ENCODE results near the gene KCNK15.
"Not testable (repeated sequence)": the region's sequence is repeated elsewhere in the genome, so short reads cannot be mapped to it uniquely, and the experiment has no call there.

The KCNK15 gene

DNA sequence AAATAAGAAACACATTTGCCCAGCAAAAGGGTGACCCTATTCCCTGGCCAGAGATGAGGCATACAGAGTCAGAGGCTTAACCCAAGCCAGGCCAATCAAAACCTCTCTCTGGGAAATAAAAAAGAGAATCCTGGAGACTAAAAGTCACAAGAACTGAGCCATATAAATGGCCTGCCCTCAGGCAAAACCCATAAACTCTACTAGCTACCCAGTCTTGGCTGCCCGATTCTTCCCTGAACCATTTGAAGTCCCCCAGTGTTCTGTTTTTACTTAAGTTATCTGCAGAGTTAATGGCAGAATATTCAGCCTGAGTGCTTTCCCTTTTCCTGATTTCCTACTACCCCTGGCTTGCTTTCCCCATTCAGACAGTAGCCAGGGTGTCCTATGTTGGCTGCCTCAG, 13.9 kb downstream of the KCNK15 start:
- no peak for DNase-seq

DNA sequence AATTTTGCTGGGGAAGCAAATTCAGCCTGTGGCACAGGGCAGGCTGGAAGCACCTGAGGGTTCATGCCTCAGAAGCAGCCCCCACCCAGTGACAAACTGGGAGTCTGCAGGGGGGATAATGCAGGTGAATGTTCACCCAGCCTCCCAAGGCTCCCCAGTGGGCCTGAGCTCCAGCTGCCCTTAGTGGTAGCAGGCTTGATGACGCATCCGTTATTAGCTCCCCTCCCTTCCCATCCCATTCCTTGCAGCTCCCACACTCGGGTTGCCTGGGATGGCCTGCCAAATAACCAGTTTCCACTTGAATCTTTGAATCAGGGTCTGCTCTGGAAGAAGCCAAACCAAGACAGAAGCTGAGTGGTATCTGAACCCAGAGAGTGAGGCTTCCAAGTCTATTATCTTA, 15.8 kb downstream of the KCNK15 start:
- no peak for DNase-seq

DNA sequence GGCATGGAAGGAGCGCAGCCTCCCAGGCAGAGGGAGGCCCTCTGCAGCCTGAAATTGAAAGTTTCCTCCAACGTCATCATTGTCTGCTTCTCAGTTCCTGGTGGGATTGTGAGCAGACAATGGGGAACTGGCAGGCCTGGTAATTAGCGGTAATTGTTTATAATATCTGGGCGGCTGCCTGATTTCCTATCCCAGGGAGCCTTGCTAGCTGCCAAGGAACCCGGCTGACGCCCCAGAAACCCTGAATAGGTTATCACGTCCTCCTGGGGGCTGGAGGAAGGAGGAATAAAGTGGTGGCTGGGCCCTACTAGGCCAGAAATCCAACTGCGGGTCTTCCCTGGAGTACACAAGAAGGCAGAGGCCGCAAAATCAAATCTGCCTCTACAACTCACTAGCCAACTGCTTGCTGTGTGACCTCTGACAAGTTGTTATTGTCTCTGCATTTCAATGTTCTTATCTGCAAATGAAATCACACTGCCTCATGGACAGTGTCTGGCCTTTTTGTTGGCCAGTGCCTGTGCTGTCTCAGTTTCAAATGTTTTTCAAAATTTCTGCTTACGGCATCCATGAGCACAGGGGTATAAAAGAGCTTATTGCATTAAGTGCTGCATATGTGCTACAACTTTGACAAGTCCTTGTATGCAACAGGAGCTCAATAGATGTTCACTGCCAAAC, 16.9 kb downstream of the KCNK15 start:
- DNase-seq = no peak

DNA sequence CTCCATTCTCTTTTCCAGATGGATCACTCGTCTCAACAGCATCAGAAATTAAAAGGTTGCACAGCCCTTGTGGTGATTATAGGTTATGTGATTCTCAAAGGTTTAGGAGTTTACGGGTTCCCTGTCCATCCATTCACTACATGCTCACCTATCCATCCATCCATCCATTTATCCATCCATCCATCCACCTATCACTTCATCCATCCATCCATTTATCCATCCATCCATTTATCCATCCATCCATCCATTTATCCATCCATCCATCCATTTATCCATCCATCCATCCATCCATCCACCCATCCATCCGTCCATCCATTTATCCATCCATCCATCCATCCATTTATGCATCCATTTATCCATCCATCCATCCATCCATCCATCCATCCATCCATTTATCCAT, 18.1 kb downstream of the KCNK15 start:
- not testable (repeated sequence) for DNase-seq

DNA sequence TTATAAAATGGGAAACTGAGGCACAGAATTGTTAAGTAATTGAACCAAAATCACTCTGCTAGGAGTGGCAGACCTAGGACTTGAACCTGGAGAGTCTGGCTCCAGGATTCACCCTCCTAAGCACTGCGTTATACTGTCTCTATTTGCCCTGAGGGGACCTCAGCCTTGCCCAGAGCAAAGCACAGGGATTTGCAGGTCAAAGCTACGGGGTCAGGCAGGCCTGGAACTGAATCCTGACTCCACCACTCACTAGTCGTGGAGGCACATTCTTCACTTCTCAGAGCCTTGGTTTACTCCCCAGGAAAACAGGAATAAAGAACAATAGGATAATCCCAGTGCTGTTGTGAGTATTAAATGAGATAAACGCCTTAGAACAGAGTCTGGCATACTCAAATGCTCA, 19.4 kb downstream of the KCNK15 start:
- DNase-seq = no peak

DNA sequence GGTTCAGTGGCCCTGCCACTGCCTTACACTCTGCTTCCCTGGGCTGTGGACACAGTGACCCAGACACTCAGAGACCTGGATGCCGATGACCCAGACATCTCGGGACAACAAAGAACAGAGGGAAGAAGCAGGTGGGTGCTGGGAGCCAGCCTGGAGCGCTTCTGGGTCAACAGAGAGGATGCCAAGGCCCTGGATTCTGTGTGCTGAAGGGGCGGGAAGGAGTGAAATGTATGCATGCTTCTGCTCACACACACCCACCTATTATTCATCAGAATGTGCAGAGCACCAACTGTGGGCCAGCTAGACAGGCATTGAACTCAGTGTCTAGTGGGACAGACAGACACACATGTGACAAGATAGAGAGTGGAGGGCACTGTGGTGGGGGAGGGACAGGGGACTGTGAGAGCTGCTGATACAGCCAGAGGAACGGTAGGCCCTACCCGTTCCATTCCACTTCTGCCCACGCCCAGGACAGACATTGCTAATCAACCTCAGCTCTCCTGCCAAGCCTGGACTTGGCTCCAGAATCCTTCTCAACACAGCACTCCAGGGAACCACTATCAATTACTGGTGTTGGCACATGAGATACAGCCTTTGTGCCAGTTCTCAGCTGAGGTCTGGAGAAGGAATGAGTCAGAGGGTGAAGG, 20.2 kb downstream of the KCNK15 start:
- no peak for DNase-seq

DNA sequence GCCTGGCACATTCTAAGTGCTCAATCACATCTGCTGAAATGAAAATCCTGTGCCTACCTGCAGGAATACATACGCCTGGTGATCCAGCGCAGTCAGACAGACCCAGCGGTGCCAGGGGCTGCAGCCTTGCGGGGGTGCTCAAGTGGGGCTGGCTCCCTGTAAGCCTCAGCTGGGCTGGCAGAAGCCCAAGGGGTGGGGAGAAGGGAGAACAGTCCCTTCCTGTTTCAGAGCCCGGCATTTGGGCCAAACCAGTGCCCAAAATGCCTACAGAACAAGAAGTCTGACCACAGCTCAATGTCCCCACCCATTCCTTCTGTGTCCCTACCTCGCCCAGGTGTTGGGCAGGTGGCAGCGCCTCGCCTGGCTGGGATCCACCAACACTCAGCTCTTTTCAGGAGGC, 22.6 kb downstream of the KCNK15 start:
- DNase-seq = no peak

DNA sequence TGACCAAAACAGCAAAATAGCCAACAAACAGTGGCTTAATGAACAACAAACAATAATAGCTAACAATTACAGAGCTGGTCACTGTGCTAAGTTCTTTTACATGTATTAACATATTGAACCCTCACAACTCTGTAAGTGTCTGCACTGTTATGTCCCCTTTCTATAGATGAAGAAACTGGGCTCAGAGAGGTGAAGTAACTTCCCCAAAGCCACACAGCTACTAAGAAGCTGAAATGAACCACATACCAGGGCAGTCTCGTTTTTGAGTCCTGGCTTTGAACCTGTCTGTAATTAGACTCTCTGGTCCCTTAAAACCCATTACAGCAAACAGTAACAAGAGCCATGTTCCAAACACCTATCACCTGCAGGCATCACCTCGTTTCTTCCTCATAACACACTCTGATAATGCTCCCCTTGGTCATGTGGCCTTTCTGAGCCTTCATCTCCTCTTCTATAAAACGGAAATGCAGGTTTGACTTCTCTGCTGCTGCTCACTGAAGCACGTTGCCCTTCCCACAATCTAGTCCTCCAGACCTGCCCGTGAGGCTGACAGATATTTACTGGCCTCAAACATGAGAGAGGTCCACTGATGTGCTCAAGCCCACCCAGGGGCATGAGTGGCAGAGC, 23.3 kb downstream of the KCNK15 start:
- no peak for DNase-seq

DNA sequence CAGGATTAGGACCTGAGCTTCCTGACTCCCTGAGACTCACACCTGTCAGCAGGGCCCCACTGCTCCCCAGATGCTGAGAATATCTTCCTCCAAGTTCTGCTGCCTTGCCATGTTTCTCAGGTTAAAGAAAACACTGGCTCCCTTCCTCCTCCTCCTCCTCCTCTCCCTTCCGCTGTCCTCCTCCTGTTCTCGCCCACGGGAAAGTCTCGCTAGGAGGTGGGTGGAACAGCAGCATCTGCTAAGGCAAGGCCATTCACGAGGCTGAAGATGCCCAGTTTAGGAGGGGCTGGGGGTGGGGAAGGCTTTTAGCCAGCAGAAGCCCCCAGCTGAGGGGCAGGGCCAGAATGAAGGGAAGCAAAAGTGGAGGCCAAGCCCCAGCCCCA, 23.8 kb downstream of the KCNK15 start:
- no peak for DNase-seq

DNA sequence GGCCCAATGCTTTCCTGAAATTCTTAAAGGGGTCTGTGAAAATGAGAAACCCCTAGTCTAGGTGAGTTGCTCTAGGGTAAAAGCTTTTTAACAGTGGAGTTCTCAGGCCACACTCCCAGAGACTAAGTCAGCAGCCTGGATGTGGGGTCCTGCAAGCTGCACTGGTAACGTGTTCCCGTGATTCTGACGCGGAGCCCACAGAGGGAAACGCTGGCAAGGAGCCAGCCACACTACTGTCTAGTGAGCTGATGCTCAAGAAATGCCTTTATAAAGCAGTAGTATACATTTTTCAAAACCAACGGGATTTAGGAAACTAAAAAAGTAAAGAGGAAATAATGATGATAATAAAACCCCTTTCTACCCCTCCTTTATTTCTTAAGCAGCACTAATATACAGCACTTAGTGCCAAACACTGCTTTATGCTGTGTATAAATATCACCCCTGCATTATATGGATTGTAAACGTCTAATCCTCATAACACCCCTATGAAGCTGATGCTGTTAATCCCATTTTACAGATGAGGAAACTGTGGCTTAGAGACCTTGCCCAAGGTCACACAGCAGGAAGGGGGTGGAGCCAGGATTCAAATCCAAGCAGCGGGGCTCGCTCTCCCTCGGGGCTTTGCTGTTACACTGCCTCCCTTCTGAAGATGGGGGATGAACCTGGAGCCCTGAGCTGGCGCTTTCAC, 25.0 kb downstream of the KCNK15 start:
- no peak for DNase-seq

DNA sequence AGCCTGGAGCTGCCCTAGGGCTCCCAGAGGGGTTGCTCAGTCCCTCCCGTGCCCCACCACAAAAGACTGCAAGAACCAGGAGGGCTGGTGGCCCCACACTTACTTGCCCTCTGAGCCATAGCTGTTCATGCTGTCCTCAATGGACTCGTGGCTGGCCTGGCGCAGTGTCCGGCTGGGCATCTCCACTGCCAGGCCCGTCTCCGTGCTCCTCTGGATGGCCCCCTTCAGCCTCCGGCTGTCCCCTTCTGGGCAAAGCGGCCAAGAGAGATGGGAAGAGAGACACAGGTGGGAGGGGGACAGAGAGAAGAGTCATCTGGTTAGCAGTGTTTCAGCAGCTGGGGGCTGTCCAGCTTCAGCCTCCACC, 25.5 kb downstream of the KCNK15 start:
- no peak for DNase-seq

DNA sequence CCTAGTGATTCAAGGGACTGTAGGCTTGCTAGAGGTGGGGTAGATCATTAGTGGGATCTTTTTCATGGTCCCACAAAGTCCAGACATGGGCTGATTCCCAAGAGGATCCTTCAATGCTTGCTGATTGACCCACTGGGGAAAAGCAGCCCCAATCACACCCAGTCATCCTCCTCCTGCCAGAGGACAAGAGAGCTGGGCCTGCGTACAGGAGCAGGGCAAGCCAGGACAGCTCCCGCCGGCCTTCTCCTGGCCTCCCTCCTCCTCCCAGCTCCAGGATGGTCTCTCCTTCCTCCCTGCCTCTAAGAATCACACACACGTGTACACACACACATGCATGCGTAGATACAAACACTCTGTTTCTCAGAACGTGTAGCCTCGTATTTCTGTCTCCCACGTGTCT, 27.0 kb downstream of the KCNK15 start:
- DNase-seq = no peak

DNA sequence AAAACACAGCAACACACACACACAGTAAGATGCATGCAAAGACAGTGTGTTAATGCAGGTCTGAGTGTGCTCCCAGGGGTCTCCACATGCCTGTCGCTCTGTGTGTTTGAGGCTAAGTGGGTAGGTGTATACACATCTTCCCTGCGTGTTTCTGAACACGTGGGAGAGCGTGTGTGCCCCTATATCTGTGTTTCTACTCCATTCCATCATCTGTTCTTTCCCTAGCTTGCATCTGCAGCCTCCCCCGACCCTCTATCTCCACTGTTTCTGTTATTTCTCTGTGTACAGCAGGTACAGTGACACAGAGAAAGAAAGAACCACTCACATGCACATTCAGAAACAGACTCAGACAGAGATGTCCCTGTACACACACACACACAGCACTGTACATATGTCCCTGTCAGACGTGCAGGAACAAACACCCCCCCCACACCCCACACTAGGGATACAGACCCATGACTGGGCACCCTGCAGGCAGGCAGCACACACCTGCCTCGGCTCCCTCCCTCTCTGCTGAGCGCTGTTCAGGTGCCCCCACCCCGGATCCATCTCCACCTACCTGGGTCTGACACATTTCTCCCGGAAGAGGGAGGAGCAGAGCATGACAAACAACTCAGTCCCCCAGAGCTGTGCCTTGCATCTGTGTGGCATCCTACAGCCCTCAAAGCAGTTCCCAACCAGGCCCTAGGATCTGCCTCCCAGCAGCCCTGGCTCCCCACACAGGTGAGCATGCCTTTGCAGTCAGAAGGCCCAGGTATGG, 27.6 kb downstream of the KCNK15 start:
- DNase-seq = no peak

DNA sequence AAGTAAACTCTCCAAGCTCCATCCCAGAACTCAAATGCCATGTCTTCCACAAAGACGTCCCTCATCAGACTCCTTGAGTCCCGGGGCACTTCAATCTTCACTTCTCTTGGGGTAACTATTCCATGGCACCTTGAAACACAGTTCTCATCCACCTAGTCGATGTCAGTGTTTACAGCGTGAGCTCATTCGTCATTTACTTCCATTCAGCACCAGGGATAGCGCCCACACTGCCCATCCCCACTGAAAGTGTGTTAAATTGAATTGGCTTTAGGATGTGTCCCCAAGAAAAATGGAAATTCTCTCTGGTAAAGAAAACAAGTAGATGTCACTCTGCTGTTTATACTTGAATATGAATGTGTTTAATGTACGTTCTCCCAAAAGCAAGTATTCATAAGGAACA, 31.3 kb downstream of the KCNK15 start:
- DNase-seq = no peak

DNA sequence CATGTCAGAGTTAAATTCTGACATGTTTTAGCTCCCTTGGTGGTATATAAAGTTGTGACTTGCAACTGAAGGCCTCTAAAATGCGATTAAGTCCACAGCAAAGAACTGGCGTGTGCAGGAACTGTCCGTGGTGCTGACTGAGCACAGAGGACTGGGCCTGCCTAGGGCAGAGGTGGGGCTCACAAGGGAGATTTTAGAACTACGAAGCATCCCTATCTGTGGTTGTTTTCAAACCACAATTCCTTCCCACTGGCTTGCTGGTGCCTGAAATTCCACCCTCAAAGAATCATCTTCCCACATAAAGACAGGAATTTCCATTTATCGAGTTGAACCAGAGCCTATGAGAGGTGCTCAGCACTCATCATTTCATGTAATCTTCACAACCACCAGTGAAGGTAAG, 34.6 kb downstream of the KCNK15 start:
- DNase-seq = no peak

DNA sequence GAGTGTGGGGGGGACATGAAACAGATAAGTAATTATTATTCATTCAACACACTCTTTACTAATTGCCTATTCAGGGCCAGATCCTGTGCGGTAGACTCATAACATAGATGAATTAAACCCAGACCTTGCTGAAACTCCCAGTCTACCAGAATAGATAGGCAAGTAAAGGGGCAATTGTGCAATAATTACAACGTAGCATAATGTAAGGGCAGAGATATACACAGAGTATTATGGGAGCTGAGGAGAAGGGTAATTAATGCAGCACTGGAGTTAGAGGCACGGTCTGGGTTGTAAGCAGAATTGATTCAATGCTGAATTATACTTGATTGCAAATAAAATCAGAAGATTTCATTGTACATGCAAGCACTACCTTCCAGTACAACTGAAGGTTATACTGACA, 35.5 kb downstream of the KCNK15 start:
- no peak for DNase-seq

DNA sequence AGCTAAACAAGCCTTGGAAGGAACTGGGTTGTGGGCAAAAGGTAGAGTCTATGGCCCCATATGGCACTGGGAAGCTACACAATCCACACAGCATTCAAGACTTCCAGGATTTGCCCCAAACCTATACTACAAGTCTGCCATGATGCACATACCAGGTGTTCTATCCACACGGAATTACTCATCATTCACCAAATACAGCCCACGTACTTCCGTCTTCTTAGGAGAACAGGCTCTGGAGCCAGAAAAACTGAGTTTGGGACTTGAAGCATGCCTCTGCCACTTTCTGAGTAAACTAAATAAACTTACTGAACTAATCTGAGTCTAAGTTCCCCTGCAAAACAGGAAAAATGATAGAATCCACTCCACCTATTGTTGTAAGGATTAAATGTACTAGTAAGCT, 36.1 kb downstream of the KCNK15 start:
- DNase-seq = no peak

DNA sequence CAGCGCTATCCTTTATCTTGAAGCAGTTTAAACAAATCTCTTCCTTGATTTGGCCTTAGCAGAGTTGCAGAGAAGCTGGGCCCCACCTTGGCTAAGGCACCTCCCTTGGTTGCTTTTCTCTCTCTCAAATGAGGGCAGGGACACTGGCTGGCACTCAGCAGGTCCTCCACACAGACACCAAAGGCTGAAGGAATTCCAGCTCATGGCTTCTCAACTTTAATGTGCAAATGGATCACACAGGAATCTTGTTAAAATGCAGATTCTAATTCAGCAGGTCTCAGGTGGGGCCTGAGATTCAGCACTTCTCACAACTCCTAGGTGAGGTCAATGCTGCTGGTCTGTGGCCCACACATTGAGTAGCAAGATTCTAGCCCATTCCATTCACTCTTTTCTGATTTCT, 39.0 kb downstream of the KCNK15 start:
- no peak for DNase-seq

DNA sequence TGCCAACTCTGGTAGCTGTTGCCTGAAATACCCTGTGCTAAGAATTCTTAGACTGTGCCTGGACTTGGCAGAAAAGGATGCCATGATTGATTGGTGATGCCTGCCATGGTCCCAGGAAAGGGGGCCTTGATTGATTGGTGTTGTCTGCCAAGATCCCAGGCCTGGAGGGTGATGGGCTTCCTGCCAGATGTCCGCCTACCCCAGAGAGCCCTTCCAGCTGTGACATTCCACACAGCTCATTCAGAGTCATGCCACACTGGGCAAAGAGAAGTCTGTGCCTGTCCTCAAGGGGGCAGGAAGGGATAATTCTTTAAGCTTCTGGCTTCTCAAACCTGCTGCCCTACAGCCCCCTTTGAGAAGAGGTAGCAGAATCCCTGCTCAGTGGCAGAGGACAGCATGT, 40.1 kb downstream of the KCNK15 start:
- no peak for DNase-seq

DNA sequence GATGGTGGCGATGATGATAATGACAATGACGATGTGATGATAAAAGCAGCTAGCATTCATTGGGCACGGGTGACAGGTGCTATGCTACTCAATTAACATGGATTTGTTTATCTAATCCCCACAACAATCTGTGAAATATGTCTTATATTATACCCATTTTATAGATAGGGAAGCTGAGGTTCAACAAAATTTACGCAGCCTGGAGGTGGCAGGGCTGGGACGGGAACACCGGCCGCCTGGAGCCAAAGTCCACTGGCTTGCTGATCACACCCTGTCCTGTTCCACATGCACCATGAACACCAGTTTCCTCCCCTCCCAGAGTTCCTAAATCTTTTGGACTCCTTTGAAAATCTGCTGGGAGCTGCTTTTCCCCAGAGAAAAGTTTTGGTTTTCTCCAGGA, 41.6 kb downstream of the KCNK15 start:
- no peak for DNase-seq

DNA sequence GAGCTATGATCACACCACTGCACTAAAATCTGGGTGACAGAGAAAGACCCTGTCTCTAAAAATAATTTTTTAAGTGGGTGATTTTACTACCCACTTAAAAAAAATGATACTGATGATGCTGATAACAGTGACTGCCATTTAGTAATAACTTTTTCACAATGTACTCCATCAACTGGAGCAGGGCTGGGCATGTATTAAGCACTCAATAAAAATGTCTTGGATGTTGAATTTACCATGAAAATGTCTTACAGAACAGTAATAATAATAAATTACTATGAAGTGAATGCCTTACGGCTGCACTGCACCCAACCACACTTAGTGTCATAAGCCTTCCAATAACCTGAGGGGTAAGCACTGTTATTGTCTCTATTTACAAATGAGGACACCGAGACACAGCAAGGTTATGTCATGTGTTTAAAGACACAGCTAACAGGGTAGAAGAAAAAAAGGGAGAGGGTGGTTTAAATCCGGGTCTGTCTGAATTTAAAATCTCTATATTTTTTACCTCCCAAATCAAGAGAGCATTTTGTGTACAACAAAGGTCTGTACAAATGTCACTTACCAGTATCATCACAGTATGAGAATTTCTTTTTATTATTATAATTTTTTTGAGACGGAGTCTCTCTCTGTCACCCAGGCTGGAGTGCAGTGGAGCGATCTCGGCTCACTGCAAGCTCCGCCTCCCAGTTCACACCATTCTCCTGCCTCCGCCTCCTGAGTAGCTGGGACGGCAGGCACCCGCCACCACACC, 43.2 kb downstream of the KCNK15 start:
- no peak for DNase-seq

DNA sequence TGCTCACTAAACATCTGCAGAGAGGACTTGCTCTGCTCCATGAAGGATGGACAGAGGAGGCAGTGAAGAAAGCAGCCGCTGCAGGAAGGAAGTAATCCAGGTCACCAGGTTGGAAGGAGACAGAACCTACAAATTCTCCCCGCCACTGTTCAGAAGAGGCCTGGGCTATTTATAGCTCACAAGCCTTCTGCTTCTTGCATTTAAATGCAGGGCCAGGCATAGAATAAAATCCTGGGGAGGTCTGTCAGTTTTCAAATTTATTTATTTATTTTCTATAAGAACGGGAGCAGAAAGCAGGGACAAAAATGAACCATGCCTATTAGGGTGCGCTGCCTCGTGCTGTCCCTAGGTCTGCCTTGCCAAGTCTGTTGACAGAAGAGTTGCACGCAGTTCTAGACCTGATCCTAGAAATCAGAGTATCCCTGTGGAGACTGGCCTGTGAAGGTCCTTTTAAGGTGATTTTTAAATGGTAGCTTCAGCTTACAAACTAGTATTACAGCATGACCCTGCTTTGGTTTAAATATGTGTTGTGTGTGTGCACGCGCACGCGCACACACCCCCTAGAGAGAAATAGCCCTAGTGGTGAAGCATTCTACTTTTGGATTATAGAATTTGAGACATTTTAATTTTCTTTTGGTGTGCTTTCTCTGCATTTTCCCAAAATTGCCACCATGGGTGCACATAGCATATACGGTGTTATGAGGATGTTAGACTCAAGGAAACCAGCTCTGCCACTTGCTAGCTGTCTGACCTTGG, 45.2 kb downstream of the KCNK15 start:
- no peak for DNase-seq

All from CD4-positive, alpha-beta T cell treated with Interleukin-4 for 4 hours (primary cell).